HepG2 (cell line): Measurements from ENCODE around the gene RABGGTA. TPM values are rescaled to one million over a fixed set of nuclear protein-coding genes. Genes with fewer than 3 reads are reported as not detected.

Experiments
- DDIT3 ChIP-seq: sonication (generic); formaldehyde crosslinking; IDR thresholded peaks from 2 replicates; pipeline ENCODE4 v1.4.0; 2020; ENCODE audit warnings: mild to moderate bottlenecking, missing genetic modification reagents
- ERF ChIP-seq: IDR thresholded peaks from 2 replicates; pipeline ENCODE4 v1.6.1; 2018; ENCODE audit warnings: missing biosample characterization, missing genetic modification reagents
- GMEB1 ChIP-seq: sonication (generic); formaldehyde crosslinking; IDR thresholded peaks from 2 replicates; pipeline ENCODE4 v1.5.1; 2020; ENCODE audit warnings: missing genetic modification reagents, mild to moderate bottlenecking, borderline replicate concordance
- HCFC1 ChIP-seq: fragments of 150-350 bp; IDR thresholded peaks from 2 replicates; pipeline ENCODE4 v1.6.1; 2014; ENCODE audit warnings: low read depth, low read length
- HES4 ChIP-seq: sonication (generic); formaldehyde crosslinking; IDR thresholded peaks from 2 replicates; pipeline ENCODE4 v1.9.0; 2021; ENCODE audit warnings: mild to moderate bottlenecking, missing genetic modification reagents, borderline replicate concordance
- HNF4G ChIP-seq, 2 experiments: sonication (generic) in 1 of 2; formaldehyde crosslinking in 1 of 2; IDR thresholded peaks; 2 replicates each; pipeline versions ENCODE4 v1.4.0 to v1.6.1; 2011 to 2020; ENCODE audit warnings: borderline replicate concordance in 2 of 2, low read depth in 2 of 2, mild to moderate bottlenecking in 2 of 2, low read length in 1 of 2, missing genetic modification reagents in 1 of 2, moderate library complexity in 1 of 2
- HOMEZ ChIP-seq: IDR thresholded peaks from 2 replicates; pipeline ENCODE4 v1.6.1; 2016; ENCODE audit warnings: low read depth
- KLF12 ChIP-seq: sonication (generic); formaldehyde crosslinking; IDR thresholded peaks from 2 replicates; pipeline ENCODE4 v1.4.0; 2020; ENCODE audit warnings: missing genetic modification reagents, borderline replicate concordance
- MLXIP ChIP-seq: sonication (generic); formaldehyde crosslinking; IDR thresholded peaks from 2 replicates; pipeline ENCODE4 v1.9.0; 2021; ENCODE audit warnings: missing genetic modification reagents, borderline replicate concordance
- TBX2 ChIP-seq: sonication (generic); formaldehyde crosslinking; IDR thresholded peaks from 2 replicates; pipeline ENCODE4 v1.5.0; 2020; ENCODE audit warnings: missing genetic modification reagents, mild to moderate bottlenecking, borderline replicate concordance
- TFAP4 ChIP-seq: sonication (generic); IDR thresholded peaks from 2 replicates; pipeline ENCODE4 v1.6.1; 2016; ENCODE audit warnings: low read depth, borderline replicate concordance
- ZBTB4 ChIP-seq: sonication (generic); formaldehyde crosslinking; IDR thresholded peaks from 2 replicates; pipeline ENCODE4 v1.4.0; 2020; ENCODE audit warnings: missing genetic modification reagents, mild to moderate bottlenecking, borderline replicate concordance
- ZNF205 ChIP-seq: IDR thresholded peaks from 2 replicates; pipeline ENCODE4 v1.6.1; 2018; ENCODE audit warnings: missing biosample characterization, missing genetic modification reagents
- ZNF367 ChIP-seq: sonication (generic); formaldehyde crosslinking; IDR thresholded peaks from 2 replicates; pipeline ENCODE4 v1.4.0; 2020; ENCODE audit warnings: missing genetic modification reagents, borderline replicate concordance
- ZNF83 ChIP-seq: sonication (generic); formaldehyde crosslinking; IDR thresholded peaks from 2 replicates; pipeline ENCODE4 v1.4.0; 2020; ENCODE audit warnings: missing genetic modification reagents, mild to moderate bottlenecking, borderline replicate concordance
- ZNF891 ChIP-seq: sonication (generic); formaldehyde crosslinking; IDR thresholded peaks from 2 replicates; pipeline ENCODE4 v1.5.0; 2020; ENCODE audit warnings: mild to moderate bottlenecking, missing genetic modification reagents
- polyA plus RNA-seq, 8 experiments: library from polyadenylated mRNA; depleted of rRNA in 3 of 8; stranded (reverse) in 7 of 8; unstranded in 1 of 8; fragments of >200 nt; fragmentation: Illumina TruSeq in 4 of 8; extraction: Trizol in 4 of 8; gene quantifications; 2 replicates each; pipeline versions ENCODE4 v1.2.1 to v1.2.3, GENCODE V29; 2011 to 2016; ENCODE audit warnings: low read depth in 4 of 8, missing spikeins in 1 of 8, mixed read lengths in 1 of 8; ENCODE audit not compliant: insufficient read depth in 1 of 8
- total RNA-seq, 5 experiments: library from RNA; depleted of rRNA; stranded (reverse); fragments of >200 nt; fragmentation: Illumina TruSeq; extraction: Trizol; gene quantifications; 2 replicates each; pipeline ENCODE4 v1.2.3, GENCODE V29; 2016; ENCODE audit warnings: low read depth in 1 of 5

RABGGTA gene
- total and polyA plus RNA-seq, 2 of the 13 experiments (the other 11 are each of a cell fraction or from before 2014, with no cell fraction given), result 57.9 to 90.8 TPM

- TF ChIP-seq MLXIP (CRISPR knock-in tag) (no peak), TFAP4 (no peak), HNF4G (IDR thresholded peaks at IDR 0.05; ENCODE audit: borderline replicate concordance, low read depth, low read length) (no peak), HNF4G (CRISPR knock-in tag; IDR thresholded peaks at IDR 0.05; ENCODE audit: borderline replicate concordance, low read depth) (no peak), HOMEZ (CRISPR knock-in tag) (no peak), ZNF891 (CRISPR knock-in tag) (no peak), TBX2 (CRISPR knock-in tag) (no peak), HCFC1 (no peak), ZNF367 (CRISPR knock-in tag) (no peak), DDIT3 (CRISPR knock-in tag) (no peak), GMEB1 (no peak), ZNF205 (CRISPR knock-in tag) (no peak), KLF12 (CRISPR knock-in tag) (no peak), ERF (0 out of 2 replicates have a peak, but pooled peaks have one; percentile 8), ZBTB4 (CRISPR knock-in tag) (no peak), ZNF83 (CRISPR knock-in tag) (no peak), HES4 (CRISPR knock-in tag) (no peak)
These were observed 37.0 kb downstream of the RABGGTA start (continued) for GRCh38 chr14:24234095-24235005.
